Medulla oblongata (tissue), 1 donor: Measurements from ENCODE around the gene ACTR3C.
"Not testable (repeated sequence)": the region's sequence is repeated elsewhere in the genome, so short reads cannot be mapped to it uniquely, and the experiment has no call there.

Experiments
- DNase-seq: peaks from one replicate; pipeline ENCODE4 v3.0.0-alpha.2; 2015; ENCODE audit errors: extremely low spot score

ACTR3C gene

GRCh38 chr7:150202894-150203293 lies 120.5 kb downstream of the ACTR3C start:
- DNase-seq = not testable (repeated sequence)
